ENCODE results near the gene SERPINA1.

DNA sequence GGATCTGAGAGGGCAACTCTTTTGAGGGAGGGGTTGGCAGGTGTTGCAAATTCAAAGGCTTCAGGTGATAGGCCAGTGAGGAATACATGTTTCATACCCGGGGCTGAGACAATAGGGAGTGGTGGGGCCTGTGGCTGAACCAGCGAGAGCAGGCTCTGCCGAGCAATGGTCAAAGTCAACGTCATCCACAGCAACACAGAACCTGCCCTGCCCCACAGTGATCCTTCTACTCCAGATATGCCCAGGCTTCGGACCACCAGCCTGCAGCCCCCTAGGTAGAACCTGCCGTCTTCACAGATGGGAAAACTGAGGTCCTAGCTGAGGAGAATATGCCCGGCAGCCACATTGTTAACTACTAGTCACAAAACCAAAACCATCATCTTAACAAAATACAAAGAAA lies 4.1 kb downstream of the SERPINA1 start:
- TF ChIP-seq, protein P1, sequence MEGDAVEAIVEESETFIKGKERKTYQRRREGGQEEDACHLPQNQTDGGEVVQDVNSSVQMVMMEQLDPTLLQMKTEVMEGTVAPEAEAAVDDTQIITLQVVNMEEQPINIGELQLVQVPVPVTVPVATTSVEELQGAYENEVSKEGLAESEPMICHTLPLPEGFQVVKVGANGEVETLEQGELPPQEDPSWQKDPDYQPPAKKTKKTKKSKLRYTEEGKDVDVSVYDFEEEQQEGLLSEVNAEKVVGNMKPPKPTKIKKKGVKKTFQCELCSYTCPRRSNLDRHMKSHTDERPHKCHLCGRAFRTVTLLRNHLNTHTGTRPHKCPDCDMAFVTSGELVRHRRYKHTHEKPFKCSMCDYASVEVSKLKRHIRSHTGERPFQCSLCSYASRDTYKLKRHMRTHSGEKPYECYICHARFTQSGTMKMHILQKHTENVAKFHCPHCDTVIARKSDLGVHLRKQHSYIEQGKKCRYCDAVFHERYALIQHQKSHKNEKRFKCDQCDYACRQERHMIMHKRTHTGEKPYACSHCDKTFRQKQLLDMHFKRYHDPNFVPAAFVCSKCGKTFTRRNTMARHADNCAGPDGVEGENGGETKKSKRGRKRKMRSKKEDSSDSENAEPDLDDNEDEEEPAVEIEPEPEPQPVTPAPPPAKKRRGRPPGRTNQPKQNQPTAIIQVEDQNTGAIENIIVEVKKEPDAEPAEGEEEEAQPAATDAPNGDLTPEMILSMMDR (conservative IDR thresholded peaks at IDR 0.05) = no peak
- no peak for TF ChIP-seq EZH2 (IDR thresholded peaks at IDR 0.05; ENCODE audit: low read depth)

All from PC-9 (cell line).